Measurements from ENCODE around the gene ZRANB1.

Gene ZRANB1

DNA sequence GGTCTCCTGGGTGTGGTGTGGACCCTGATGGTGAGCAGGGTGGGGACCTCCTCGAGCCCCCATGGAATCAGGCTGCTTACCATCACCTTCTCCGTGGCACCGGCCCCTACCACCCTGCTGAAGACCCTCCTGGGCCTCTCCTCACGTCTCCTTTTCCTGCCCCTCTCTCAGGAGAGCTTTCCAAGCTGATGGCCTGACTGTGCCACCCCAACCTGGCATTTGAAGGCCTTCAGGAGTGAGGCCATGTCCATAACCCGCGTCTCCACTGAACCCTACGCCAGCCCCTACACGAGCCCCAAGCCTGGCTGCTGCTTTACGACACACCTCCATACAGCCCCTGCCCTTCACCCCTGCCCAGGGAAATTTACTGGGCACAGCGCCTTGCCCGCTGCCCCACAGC is 55.4 kb downstream of the ZRANB1 start:
- FAIRE-seq = no peak
- DNase-seq (ENCODE audit: insufficient read length) = no peak
- TF ChIP-seq POLR2AphosphoS5 (IDR thresholded peaks at IDR 0.05; ENCODE audit: low read depth, low read length) (no peak), TAF1 (IDR thresholded peaks at IDR 0.05; ENCODE audit: borderline replicate concordance, low read depth, low read length) (no peak), POLR2A (IDR thresholded peaks at IDR 0.05; ENCODE audit: low read depth, low read length) (no peak)

DNA sequence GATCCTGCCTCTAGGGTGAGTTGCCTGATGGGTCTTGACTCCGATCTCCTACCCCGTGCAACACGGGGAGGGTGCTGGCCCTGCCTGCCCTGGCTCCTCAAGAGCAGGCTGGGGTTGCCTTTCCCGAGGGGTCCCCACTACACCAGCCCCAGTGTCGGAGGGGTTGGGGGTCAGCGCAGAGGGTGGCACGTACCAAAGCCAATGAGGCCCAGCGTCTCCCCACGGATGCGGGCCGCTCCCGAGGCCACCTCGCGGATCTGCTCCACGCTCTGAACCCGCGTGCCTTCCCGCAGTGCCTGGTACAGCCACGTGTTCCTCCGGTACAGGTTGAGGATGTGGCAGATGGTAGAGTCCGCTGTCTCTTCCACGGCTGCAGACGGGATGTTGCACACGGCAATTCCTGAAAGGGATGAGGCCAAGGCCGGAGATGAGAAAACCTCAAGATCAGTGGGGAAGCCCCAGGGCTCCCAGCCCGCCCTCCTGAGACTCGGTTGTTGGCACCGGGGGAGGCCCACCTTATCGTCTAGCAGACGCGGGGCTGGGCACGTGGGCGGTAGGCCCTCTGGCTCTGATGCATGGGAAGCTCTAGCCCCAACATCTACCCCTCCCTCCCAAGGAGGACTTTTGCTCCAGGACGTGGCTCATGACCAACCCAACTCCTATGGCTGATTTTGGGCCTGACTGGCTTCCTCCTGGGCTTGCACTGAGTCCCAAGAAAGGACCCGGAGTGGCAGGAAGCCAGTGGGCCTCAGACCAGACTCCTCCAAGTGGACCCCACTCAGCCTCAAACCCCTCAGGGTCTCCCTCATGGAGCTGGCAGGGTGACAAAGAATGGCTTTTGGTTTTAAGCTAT is 56.1 kb downstream of the ZRANB1 start:
- DNase-seq (ENCODE audit: insufficient read length) (no peak), FAIRE-seq (no peak)
- TF ChIP-seq POLR2A (IDR thresholded peaks at IDR 0.05; ENCODE audit: low read depth, low read length) (no peak), POLR2AphosphoS5 (IDR thresholded peaks at IDR 0.05; ENCODE audit: low read depth, low read length) (no peak), TAF1 (IDR thresholded peaks at IDR 0.05; ENCODE audit: borderline replicate concordance, low read depth, low read length) (no peak)

DNA sequence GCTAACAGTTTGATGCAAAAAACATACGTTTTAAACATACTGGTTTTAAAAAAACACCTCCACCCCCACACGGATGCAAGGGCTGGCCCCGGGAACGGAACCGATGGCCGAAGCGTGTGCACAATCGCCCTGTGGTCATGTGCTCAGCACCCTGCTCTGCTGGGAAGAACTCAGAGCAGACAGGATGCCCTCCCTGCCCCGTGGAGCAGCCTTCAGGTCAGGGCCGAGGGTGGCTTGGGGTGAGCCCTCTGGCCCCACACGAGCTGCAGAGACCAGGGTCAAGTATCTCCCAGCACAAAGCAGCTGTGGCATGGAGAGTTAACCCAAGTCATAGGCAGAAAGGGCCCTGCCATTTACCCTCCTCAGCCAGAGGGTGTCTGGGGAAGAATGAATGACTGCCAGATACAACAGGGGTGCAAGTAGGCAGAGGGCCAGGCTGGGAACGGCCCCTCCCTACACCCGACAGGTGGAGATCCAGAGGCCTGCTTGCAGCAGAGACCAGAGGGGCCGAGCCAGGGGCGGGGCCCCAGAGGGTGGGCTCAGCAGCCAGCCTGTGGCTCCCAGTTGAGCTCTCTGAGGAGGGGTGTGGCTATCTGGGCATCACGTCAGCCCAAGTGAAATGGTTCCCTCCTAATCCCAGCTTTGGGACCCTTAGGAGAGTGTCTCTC is 56.8 kb downstream of the ZRANB1 start:
- DNase-seq (ENCODE audit: insufficient read length) = no peak
- TF ChIP-seq POLR2AphosphoS5 (IDR thresholded peaks at IDR 0.05; ENCODE audit: low read depth, low read length) = no peak
- TF ChIP-seq POLR2A (IDR thresholded peaks at IDR 0.05; ENCODE audit: low read depth, low read length) = no peak
- TF ChIP-seq TAF1 (IDR thresholded peaks at IDR 0.05; ENCODE audit: borderline replicate concordance, low read depth, low read length) = no peak
- FAIRE-seq = no peak

DNA sequence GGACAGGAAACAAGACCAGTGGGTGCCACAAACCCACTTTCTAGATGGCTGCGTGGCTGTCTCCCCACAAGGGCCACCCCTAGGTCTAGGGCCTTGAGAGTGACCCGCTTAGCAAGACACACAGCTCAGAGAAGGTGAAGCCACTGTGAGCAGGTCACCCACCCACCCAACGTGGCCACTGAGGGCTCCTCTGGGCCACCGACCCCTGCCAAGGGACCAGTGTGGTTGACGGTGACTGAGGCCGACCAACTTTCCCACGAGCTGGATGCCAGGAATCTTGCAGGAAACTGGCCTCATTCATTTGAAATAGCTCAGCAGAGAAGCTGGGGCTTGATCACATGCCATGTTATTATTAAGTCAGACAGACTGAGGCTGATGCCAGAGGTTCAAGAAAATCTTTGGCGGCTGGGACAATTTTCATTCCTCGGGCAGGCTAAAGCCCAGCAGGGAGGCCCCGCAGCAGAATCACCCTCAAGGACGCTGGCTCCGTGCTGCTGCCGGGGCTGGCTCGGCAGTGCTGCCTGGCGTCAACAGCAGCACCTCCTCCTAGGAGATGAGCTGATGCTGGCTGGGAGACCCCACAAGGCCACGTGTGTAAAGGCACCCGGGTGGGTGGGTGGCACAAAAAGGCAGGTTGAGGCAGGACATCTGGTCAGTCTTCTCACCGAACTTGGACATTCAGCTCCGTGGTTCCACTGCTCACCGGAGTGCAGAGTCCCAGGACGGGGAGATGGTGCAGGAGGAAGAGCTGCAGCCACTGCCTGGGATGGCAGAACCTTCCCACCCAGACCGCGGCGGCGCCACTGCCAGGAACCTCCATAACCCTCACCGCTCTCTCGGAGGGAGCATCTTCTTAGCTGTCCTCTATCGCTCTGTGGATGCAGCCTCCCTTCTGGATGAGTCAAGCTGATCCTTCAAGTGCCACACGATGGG is 57.8 kb downstream of the ZRANB1 start:
- TF ChIP-seq POLR2A (IDR thresholded peaks at IDR 0.05; ENCODE audit: low read depth, low read length) (no peak), POLR2AphosphoS5 (IDR thresholded peaks at IDR 0.05; ENCODE audit: low read depth, low read length) (no peak), TAF1 (IDR thresholded peaks at IDR 0.05; ENCODE audit: borderline replicate concordance, low read depth, low read length) (no peak)
- FAIRE-seq (no peak), DNase-seq (ENCODE audit: insufficient read length) (no peak)

DNA sequence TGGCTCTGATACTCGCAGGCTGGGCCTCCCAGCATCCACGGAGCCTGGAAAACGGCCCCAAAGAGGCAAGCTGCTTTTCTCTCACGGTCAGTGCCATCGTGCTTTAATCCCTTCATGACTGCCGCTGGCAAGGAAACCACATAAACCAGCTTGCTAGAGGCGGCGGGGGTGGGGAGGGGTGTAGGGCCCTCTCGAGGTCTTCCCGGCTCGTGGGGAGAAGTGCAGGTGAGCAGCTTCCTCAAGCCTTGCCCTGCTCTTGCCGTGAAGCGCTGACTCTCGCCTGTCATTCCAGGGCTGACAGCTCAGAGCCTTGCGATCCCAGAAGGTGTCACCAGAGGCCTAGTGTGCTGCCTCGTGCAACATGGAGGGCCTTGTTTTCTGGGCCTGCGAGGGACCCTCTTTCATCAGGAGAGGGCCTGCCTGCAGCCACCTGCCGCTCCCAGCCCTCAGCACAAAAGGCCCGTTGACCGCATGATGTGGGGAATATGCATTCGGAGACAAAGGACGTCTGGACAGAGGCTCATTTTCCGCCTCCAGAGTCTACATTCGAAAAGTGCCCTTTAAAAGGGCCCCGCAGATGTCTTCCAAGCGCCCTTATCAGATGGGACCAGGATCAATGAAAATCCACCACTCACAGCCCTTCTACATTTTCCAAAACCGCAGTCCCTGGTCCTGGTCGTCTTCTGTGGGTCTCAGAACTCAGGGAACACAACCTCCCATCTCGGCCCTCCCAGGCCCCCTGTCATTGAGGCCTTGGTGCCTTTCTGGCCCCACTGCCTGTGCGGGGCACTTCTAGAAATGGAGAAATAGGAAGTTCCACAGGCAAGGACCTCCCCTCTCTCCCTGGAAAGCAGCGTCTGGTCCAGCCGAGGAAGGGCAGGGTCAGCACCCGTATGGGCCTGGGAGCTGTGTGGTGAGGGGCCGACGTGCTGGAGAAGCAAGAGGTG is 58.7 kb downstream of the ZRANB1 start:
- DNase-seq (ENCODE audit: insufficient read length) (no peak), FAIRE-seq (no peak)
- TF ChIP-seq POLR2A (IDR thresholded peaks at IDR 0.05; ENCODE audit: low read depth, low read length) (no peak), POLR2AphosphoS5 (IDR thresholded peaks at IDR 0.05; ENCODE audit: low read depth, low read length) (no peak), TAF1 (IDR thresholded peaks at IDR 0.05; ENCODE audit: borderline replicate concordance, low read depth, low read length) (no peak)

DNA sequence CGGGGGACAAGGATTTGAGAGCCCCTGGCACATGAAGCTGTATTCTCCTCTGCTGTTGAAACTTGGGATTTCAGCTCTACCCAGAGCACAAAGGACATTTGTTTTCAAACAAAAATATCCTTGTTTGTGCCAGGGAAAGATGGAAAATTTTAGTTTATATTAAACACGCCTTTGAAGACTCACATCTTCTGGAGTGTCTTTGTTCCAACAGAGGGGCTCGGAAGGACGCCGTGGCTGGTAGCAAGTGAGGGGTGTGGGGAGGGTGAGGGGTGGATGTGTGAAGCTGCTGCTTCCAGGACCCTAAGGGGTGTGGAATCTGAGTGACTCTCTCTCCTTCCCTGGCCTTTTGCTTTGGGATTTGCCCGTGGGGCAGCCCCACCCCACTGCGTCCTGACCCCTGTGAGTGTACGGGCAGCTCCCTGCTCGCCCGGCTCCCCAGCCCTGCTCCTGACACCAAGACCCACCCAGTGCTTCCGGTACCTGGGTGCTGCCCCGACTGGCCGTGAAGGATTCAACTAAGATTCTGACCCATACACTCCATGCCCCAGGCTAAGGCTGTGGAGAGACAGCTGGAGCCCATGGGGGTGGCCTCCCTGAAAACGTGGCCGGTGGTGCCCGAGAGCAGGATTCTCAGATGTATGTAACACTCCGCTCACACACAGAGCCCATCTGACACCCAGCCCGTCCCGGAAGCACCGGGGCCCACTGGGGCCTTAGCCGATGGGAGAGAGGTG is 59.6 kb downstream of the ZRANB1 start:
- peak; percentile 21 for DNase-seq (ENCODE audit: insufficient read length)

DNA sequence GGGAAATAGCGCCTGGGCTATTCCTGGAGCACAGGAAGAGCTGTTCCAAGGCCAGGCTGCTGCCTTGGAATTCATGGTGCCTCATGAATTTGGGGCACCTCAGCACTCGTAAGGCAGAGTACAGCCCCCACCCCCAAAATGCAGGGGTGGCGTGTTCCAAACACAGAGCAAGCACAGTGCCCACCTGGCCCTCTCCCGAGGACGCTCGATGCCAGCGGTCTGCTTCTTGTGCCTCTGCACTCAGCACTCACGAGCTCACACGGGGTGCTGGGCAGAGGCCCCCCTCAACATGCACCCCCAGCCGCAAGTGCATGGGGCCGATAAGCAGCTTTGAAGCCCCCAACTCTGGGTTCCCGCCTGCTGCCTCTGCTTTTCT is 60.1 kb downstream of the ZRANB1 start:
- FAIRE-seq = no peak
- no peak for DNase-seq (ENCODE audit: insufficient read length)
- no peak for TF ChIP-seq TAF1 (IDR thresholded peaks at IDR 0.05; ENCODE audit: borderline replicate concordance, low read depth, low read length)
- no peak for TF ChIP-seq POLR2AphosphoS5 (IDR thresholded peaks at IDR 0.05; ENCODE audit: low read depth, low read length)
- no peak for TF ChIP-seq POLR2A (IDR thresholded peaks at IDR 0.05; ENCODE audit: low read depth, low read length)

More for the DNA sequence above, 59.6 kb downstream of the ZRANB1 start:
- FAIRE-seq = no peak
- TF ChIP-seq POLR2A (IDR thresholded peaks at IDR 0.05; ENCODE audit: low read depth, low read length) (no peak), POLR2AphosphoS5 (IDR thresholded peaks at IDR 0.05; ENCODE audit: low read depth, low read length) (no peak), TAF1 (IDR thresholded peaks at IDR 0.05; ENCODE audit: borderline replicate concordance, low read depth, low read length) (no peak)

DNA sequence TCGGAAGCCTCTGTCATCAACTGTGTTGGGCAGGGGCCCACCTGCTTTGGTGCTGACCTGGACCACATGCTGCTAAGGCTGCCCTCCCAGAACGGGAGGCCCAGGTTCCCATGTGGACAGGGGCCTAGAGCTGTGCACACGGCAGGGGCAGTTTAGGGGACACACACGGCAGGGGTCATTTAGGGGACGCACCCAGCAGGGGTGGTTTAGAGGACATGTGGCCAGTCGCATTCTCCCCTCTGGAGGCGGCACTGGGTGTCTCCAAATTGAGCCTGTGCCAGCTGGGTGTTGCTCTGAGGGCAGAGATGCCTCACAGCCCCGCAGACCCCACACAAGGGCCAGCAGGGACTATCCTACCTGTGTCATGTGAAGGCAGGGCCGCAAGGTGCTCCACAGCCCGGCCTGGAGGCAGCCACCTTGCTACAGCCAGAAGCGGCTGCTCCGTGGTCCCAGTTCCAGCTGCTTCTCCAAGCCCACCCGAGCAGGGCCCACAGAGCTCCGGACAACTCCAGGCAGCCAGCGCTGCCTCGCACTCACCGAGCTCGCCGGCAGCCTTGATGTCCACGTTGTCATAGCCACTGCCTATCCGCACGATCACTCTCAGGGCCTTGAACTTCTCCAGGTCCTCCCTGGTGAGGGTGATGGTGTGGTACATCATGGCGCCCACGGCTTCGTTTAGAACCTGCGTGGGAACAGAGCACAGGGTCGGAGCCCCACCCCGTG is 60.7 kb downstream of the ZRANB1 start:
- TF ChIP-seq TAF1 (IDR thresholded peaks at IDR 0.05; ENCODE audit: borderline replicate concordance, low read depth, low read length) (no peak), POLR2A (IDR thresholded peaks at IDR 0.05; ENCODE audit: low read depth, low read length) (no peak), POLR2AphosphoS5 (IDR thresholded peaks at IDR 0.05; ENCODE audit: low read depth, low read length) (no peak)
- DNase-seq (ENCODE audit: insufficient read length) = peak; percentile 17
- no peak for FAIRE-seq

DNA sequence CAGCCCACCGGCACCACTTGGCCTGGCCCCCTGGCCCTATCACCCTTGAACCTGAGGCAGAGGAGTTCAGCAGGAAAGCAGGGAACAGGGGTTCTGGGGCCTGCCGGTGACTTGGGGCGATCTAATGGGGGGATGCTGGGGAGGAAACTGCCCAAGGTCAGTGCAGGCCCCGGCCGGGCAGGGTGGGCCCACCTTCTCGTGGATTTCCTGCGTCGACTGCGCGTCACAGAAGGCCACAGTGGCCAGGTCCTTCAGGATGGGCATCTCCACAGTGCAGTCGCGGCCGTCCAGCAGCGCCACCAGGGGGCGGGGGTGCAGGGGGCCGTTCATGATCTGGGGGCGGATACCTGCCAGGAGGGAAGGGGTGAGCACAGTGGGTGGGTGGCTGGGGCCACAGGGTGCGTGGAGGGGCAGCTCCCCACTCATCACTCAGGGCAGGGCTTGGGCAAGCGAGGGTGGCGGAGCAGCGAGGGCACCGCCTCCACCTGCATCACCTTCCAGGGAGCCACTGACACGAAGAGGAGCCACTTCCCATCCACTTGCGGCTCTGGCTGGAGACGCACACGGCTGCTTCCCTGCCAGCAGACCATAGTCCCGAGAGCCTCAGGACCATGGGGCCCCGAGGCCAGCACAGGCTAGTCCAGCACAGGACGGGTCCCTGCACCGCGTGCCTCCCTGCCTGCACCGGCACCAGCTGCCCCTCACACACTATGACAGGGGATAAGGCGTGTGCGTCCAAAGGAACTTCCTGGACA is 61.4 kb downstream of the ZRANB1 start:
- DNase-seq (ENCODE audit: insufficient read length) = peak; percentile 21
- TF ChIP-seq POLR2A (IDR thresholded peaks at IDR 0.05; ENCODE audit: low read depth, low read length) = no peak
- no peak for TF ChIP-seq TAF1 (IDR thresholded peaks at IDR 0.05; ENCODE audit: borderline replicate concordance, low read depth, low read length)
- no peak for FAIRE-seq

Data from GM12892 (cell line).